ENCODE results near the gene SGF29.
"Not testable (repeated sequence)": the region's sequence is repeated elsewhere in the genome, so short reads cannot be mapped to it uniquely, and the experiment has no call there.

Gene SGF29

DNA sequence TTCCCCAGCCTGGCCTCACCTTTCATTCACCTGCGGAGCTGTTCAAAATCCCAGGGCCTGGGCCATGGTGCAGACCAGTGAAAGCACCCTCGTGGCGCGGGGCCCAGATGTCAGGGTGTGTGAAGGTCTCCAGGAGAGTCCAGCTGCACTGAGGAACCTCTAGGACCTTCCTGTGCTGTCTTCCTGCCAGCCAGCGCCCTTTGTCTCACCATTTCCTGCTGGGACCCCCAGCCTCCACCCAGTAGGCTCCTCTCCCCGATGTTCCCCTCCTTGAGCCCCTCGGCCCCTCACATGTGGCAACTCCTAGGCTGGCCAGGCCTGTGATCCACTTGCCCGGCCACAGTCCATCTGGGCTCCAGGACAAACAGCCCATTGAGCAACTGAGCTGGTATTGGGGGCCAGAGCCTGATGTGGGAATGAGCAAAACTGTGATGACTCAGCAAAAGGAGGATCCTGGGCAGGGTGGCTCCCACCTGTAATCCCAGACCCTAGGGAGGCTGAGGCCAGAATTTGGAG is 42.5 kb downstream of the SGF29 start:
- DNase-seq (ENCODE audit: low read depth), result no peak

DNA sequence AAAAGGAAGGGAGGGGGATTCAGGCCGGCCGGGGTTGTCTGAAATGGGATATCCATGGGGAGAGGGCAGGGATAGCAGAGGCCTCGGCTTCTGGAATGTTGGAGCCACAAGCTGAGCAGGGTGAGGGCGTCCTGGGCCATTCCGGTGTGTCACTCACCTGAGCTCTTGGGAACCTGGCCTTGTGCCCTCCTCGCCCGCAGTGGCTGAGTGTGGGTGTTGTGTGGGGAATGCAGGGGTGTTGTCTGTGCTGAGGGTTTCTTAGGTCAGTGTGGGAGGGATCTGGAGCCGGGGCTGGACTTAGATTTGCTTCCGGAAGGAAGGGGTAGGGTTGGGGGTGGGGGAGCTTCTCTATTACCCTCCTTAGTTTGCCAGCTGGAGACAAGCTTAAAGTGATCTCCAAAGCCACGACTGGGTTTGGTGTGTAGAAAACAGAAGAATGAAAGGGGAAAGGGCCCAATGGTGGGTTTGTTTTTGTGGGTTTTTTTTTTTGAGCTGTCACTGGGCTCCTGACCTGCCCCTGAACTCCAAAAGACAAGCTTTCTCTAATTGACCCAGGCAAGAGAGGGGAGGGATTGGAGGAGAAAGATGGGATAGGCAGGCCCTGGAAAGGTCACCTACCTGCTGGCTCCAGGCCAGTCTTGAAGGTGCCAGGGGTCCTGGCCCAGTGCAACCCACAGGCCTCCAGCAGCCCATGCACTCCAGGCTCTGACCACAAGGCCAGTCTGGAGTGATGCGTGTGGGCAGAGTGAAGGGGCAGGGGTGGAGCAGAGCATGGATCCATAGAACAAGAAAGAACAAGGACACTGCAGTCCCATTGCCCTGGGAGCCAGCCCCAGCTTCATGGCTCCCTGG is 43.3 kb downstream of the SGF29 start, which contains the start of gene SULT1A2:
SULT1A2 (minus strand) TSS at position 211 of the 852 bp plus-strand sequence. CDS start 1,120 bp downstream, outside the sequence.
- DNase-seq (ENCODE audit: low read depth), result no peak

DNA sequence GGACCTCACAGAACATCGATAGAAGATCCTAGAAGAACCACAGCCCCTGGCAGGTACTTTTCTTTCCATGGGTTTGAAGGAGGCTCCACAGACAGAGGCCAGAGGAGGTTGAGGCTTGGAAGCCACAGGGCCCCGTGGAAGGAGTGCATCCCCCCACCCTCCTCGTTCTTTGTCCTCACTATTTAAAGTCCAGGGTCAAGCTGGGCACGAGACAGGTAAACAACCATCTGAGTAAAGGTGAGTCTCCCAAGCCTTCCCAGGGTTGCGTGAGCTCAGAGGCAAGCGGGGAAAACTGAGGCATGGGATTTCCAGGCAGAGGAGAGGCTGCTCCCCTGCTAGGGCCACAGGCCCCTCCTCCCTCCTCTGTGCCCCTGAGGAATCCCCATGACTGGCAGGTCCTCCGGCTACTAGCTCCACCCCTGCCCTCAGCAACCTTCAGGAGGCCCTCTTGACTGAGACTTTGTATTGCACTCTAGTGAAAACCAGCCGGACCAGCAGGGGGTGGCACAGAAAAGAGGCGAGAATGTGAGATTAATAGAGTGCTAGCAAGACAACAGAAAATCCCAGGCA is 44.1 kb downstream of the SGF29 start:
- peak; percentile 13 for DNase-seq (ENCODE audit: low read depth)

DNA sequence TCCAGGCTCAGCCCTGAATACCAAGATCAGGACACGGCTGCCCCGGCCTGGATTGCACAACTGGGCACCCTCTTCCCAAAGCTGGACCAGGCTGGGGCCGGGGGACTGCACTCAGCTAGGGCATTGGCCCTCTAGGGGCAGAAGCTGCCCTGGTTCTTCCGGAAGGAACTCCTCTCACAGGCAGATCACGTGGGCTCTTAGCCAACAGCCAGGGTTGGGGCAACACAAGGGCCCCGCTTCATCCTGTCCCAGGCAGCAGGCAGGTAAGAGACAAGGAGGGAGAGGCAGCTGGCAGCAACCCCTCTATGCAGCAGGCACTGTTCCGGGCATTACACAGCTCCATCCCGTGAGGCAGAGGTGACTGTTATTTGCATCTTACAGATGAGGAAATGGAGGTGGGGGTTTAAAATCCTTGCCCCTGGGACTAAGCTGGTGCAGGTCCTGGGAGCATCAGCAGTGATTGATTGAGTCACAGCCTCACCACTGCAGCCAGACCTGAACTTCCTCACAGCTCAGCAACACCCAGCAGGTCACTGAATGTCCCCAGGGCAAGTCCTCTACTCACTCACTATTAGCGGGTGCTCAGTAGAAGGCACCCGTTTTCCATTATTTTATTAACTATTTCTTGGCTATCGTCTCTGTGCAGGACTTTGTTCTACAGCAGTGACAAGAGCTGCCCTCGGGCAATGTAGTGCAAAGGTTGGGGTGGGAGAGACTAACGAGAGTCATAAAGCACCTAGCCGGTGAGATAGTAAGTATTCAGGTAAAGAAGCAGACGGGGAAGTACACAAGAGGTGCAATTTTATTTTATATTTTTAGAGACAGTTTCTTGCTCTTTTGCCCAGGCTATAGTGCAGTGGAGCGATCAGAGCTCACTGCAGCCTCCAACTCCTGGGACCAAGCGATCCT is 45.9 kb downstream of the SGF29 start:
- not testable (repeated sequence) for DNase-seq (ENCODE audit: low read depth)

DNA sequence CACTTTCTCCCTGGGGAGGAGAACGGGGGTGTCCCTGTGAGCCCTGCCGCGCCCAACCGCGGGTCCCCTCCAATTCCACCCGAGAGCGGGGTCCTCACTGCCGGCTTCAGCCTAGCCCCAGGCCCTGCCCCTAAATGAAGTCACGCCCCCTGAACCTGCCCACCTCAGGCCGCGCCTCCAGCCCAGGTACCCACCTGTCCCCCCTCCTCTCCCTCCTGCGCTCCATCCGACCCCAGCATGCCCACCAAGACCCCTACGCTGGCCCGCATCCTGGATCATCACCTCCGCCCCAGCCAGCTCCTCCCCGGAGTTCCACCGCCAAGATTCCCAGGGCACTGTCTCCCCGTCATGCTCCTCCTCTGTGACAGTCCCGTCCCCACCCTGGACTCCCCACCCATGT is 47.2 kb downstream of the SGF29 start:
- not testable (repeated sequence) for DNase-seq (ENCODE audit: low read depth)

DNA sequence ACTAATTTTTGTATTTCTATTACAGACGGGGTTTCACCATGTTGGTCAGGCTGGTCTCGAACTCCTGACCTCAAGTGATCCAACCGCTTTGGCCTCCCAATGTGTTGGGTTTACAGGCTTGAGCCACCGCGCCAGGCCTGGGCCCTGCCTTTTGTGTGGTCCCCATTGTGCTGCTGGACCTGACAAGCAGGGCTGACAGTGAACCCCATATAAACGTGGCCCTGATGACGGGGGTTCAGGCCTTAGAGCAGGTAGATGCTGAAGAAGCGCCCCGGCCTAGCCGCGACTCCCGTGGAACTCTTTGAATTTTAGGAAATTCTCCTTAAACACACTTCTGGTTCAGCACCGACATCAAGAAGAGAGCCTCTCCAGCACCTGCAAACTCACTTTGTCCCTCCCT is 47.9 kb downstream of the SGF29 start:
- DNase-seq (ENCODE audit: low read depth), result not testable (repeated sequence)

DNA sequence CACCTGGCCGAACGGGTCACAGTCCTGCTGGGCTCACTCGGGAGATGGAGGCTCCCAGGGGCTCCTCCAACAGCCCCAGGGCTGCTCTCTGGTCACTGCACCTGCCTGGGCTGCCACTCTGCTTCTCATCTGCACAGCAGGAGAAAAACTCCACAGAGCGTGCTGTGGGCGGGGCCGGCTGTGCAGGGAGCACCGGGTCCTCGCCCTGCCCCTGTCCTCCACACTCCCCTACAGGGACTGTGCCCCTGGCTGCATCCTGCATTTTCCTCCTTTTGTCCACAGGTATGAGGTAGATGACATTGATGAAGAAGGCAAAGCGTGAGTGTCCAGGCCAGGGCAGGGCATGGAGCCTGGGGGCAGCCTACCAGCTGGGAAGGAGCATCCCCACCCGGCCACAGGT is 48.3 kb downstream of the SGF29 start:
- DNase-seq (ENCODE audit: low read depth), result not testable (repeated sequence)

DNA sequence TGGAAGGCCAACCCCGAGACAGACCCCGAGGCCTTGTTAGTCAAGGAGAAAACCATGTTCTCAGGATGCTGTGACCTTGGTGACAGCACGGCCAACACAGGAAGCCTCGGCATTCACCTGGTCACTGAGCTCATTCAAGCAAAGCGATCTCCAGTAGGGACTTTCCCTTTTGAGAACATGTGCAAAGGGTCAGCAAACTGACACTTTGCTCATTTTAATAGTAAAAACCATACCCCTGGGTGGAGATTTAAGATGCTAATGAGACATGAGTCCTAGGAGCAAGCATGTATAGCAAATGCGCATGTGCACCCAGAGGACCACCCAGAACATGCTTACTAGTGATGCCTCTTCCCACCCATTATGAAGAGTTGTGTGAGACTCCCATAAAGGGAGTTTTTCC is 48.8 kb downstream of the SGF29 start:
- no peak for DNase-seq (ENCODE audit: low read depth)

DNA sequence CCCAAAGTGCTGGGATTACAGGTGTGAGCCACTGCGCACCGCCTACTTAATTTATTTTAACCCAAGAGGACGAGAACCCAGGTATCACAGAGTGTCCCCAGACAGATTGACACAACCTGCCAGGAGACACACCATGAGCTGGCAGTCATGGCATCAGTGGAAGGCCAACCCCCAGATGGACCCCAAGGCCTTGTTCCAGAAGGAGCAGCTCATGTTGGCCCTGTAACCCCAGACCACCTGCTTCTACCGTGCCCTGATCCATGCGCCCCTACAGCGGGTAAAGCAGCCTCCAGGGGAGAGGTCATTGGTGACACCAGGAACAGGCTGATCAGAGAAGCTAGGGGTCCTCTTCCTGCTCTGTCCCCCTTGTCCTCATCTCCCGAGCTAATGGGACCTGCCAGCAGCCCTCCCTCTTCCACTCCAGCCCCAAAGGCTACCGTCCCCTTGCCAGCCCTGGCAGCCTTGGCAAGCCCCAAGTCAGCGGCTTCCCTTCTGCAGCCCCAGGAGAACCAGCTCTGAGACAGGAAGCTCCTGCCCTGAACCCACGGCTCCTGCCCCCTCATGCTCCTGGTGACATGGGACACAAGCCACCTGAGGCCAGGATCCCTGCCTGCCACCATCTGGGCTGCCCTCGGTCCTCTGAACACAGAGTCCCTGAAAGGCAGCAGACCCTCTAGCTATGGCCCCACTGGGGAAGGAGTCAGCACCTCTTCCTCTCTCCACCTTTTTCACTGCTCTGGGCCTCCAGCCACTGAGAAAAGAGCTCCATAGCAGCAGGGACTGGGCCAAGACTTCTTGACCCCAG is 49.9 kb downstream of the SGF29 start:
- DNase-seq (ENCODE audit: low read depth), result no peak

DNA sequence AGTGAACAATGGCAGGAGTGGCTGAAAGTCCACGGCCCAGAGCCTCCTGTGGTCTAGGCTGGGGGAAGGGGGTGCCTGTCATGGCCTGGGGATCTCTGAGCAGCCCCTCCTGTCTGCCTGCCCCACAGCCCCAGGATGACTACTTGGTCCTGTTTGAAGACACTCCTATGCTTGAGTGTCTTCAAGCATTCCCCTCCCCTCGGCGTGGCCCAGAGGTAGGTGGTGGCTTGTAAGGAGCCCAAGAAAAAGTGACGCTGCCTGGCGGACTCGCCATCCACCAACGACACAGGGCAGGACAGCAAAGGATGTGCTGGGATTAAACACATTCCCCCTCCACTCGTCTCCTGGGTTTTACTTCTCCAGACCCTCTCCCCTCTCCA is 50.5 kb downstream of the SGF29 start:
- DNase-seq (ENCODE audit: low read depth), result no peak

DNA sequence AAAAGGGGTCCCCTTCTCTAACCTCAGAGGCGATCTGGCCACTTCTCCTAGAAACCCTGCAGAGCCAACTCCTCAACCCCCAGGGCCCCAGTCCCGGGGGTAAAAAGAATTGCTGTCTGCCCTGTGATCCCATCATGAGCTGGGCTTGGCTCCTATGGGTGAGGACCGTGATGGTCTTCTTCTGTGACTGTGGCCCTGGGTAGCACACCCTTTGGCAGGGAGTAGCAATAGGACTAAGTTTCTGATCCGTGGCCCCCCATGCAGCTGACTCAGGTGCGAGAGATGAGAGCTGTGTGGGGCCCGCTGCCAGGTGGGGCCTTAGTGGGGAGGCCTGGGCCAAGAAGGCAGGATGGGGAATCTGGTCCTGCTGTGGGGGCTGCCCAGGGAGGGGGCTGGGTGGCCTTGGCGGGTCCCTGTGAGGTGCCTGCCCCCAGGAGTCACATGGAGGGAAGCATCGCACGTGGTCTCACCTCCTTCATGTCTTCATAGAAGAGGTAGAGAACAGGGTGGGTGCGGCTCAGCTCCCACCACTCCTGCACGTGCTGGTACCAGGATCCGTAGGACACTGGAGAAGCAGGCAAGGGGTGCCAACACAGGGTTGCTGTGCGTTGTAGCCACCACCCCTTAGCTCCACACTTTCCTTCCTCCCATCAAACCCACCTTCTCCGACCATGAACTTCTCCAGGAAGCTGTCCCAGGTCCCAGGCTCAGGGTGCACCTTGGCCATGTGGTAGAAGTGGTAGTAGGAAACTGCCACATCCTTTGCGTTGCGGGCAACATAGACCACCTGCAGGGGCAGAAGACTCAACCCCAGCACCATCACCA is 52.8 kb downstream of the SGF29 start:
- no peak for DNase-seq (ENCODE audit: low read depth)

DNA sequence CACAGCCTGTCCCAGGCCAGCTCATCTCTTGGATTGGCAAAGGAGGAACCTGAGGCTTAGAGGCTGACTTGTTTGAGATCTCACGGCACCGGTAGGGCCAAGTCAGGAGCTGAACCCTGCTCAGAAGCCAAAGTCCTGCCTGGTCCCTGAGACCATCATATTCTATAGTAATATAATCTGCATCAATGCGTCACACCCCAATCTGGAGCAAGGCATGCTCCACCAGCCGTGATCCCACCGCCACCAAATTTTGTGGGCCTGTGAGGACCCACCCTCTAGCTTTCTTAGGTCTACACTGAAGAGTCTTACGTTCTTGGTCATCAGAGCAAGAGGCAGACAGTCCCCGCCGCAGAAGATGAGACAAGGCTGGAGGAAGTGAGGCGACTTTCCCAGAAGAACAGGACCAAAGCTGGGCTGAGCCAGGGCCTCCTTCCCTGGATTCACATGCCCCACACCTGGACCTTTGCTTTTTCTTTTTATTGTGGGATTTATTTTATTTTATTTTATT is 53.5 kb downstream of the SGF29 start:
- no peak for DNase-seq (ENCODE audit: low read depth)

DNA sequence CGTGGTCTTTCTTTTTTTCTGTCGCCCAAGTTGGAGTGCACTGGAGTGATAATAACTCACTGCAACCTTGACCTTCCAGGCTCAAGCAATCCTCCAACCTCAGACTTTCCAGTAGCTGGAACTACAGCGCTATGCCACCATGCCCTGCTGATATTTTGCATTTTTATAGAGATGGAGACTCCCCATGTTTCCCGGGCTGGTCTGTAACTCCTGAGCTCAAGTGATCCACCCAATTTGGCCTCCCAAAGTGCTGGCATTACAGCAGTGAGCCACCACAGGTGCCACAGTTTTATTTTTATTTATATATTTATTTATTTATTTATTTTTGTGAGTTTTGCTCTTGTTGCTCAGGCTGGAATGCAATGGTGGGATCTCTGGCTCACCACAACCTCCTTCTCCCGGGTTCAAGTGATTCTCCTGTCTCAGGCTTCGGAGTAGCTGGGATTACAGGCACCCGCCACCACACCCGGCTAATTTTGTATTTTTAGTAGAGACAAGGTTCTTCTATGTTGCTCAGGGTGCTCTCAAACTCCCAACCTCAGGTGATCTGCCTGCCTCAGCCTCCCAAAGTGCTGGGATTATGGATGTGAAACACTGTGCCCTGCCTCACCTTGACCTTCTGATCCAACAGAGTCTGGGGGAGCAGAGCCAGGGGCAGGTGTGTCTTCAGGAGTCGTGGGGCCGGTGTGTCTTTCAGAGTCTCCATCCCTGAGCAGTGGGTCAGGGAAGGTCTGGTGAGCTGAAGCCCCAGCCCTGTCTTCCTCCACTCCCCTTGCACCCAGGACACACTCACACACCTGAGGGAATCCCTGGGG is 54.2 kb downstream of the SGF29 start:
- DNase-seq (ENCODE audit: low read depth), result not testable (repeated sequence)

DNA sequence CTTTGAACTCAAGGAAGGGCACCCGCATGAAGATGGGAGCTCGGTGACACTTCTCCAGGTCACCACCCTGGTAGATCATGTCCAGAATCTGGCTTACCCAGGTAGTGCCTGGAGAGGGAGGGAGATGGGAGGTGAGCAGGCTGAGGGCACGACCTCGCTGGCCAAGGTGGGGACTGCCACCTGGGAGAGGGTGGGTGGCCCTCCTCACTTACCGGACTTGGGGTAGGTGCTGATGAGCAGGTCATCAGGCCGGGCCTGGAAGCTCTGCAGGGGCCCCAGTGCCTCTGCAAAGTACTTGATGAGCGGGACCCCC is 54.7 kb downstream of the SGF29 start:
- not testable (repeated sequence) for DNase-seq (ENCODE audit: low read depth)

DNA sequence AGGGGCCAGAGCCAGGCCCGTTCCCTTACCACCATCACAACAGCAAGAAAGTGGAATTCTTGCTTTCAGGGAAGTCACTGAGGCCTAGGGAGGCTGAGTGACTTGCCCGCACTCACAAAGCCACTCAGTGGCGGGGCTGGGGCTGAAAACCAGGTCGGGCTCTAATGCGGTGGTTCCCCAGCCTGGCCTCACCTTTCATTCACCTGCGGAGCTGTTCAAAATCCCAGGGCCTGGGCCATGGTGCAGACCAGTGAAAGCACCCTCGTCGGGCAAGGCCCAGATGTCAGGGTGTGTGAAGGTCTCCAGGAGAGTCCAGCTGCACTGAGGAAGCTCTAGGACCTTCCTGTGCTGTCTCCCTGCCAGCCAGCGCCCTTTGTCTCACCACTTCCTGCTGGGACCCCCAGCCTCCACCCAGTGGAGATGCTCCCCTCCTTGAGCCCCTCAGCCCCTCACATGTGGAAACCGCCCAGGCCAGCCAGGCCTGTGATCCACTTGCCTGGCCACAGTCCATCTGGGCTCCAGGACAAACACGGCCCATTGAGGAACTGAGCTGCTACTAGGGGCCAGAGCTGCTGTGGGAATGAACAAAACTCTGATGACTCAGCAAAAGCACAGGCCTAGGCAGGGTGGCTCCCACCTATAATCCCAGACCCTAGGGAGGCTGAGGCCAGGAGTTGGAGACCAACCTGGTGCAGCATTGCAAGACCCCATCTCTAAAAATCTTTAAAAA is 55.3 kb downstream of the SGF29 start:
- not testable (repeated sequence) for DNase-seq (ENCODE audit: low read depth)

DNA sequence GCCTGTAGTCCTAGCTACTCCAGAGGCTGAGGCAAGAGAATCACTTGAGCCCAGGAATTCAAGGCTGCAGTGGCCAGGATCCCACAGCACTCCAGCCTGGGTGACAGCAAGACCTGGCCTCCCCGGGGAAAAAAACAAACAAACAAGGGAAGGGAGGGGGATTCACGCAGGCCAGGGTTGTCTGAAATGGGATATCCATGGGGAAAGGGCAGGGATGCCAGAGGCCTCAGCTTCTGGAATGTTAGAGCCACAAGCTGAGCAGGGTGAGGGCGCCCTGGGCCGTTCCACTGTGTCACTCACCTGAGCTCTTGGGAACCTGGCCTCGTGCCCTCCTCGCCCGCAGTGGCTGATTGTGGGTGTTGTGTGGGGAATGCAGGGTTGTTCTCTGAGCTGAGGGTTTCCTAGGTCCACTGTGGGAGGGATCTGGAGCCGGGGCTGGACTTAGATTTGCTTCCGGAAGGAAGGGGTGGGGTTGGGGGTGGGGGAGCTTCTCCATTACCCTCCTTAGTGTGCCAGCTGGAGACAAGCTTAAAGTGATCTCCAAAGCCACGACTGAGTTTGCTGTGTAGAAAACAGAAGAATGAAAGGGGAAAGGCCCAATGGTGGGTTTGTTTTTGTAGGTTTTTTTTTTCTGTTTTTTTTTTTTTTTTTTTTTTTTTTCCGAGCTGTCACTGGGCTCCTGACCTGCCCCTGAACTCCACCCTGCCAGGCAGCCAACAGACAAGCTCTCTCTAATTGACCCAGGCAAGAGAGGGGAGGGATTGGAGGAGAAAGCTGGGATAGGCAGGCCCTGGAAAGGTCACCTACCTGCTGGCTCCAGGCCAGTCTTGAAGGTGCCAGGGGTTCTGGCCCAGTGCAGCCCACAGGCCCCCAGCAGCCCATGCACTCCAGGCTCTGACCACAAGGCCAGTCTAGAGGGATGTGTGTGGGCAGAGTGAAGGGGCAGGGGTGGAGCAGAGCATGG is 56.2 kb downstream of the SGF29 start, which contains the start of gene SULT1A1:
SULT1A1 (minus strand) TSS at position 414 of the 964 bp plus-strand sequence. CDS start 1,189 bp downstream, outside the sequence.
- no peak for DNase-seq (ENCODE audit: low read depth)

DNA sequence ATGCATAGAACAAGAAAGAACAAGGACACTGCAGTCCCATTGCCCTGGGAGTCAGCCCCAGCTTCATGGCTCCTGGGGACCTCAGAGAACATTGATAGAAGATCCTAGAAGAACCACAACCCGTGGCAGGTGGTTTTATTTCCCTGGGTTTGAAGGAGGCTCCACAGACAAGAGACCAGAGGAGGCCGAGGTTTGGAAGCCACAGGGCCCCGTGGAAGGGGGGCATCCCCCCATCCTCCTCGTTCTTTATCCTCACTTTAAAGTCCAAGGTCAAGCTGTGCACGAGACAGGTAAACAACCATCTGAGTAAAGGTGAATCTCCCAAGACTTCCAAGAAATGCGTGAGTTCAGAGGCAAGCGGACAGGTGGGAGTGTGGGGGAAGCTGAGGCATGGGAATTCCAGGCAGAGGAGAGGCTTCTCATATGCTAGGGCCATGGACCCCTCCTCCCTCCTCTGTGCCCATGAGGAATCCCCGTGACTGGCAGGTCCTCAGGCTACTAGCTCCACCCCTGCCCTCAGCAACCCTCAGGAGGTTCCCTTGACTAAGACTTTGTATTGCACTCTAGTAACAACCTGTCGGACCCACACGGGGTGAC is 57.0 kb downstream of the SGF29 start:
- no peak for DNase-seq (ENCODE audit: low read depth)

All from ELR (cell line).